Measurements from ENCODE around the gene PLIN4.

Gene PLIN4

DNA sequence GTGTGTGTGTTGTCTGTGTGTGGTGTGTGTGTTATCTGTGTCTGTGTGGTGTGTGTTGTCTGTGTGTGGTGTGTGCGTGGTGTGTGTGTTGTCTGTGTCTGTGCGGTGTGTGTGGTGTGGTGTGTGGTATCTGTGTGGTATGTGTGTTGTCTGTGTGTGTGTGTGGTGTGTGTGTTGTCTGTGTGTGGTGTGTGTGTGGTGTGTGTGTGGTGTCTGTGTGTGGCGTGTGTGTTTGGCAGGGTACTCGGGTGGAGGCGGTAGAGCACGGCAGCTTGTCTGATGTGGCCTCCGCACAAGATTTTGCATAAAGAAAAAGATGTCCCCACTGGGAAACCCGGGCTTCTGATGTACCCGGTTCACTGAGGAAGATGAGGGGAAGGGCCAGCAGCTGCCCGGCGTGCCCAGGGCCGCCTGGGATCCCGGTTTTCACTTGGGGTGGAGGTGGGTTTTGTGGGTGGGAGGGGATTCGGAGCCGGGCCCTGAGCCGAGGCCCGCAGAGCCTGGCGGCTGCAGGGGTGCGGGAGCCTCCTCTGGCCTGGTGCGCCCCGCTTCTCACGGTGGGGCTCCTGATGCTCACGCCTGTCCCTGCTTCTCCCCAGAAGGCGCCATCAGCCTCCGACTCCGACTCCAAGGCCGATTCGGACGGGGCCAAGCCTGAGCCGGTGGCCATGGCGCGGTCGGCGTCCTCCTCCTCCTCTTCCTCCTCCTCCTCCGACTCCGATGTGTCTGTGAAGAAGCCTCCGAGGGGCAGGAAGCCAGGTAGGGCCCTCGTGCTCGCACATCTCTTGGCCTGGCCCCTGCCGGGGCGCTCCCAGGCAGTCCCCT, 25.0 kb downstream of the PLIN4 start:
- no peak for FAIRE-seq
- no peak for DNase-seq (ENCODE audit: insufficient read length, low spot score)

DNA sequence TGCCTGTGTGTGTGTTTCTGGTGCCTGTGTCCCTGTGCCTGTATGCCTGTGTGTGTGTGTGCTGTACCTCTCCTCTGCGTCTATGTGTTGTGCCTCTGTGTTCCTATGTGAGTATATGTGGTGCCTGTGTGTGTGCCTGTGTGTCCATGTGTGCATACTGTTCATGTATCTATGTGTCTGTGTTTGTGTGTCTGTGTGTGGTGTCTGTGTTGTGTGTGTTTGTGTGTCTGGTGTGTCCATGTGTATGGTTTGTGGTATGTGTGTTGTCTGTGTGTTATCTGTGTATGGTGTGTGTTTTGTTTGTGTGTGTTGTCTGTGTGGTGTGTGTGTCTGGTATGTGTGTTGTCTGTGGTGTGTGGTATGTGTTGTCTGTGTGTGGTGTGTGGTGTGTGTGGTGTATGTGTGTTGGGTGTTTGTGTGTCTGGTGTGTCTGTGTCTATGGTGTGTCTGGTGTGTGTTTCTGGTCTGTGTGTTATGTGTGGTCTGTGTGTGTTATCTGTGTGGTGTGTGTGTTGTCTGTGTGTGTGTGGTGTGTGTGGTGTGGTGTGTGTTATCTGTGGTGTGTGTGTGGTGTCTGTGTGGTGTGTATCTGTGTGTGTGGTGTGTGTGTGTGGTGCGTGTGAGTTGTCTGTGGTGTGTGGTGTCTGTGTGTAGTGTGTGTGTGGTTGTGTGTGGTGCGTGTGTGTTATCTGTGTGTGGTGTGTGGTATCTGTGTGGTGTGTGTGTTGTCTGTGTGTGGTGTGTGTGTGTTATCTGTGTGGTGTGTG, 25.8 kb downstream of the PLIN4 start:
- FAIRE-seq: no peak
- no peak for DNase-seq (ENCODE audit: insufficient read length, low spot score)

DNA sequence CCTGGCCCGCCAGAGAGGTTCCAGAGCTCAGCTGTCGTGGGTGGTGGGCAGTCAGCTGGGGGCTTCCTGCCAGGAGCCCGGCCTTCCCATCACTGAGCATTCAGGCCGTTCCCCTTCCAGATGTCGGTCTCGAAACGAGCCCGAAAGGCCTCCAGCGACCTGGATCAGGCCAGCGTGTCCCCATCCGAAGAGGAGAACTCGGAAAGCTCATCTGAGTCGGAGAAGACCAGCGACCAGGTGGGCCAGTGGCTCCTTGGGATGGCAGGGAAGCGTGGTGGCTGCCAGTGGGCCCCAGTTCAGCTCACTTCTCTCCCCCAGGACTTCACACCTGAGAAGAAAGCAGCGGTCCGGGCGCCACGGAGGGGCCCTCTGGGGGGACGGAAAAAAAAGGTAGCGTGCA, 26.8 kb downstream of the PLIN4 start:
- no peak for DNase-seq (ENCODE audit: insufficient read length, low spot score)
- FAIRE-seq: no peak

DNA sequence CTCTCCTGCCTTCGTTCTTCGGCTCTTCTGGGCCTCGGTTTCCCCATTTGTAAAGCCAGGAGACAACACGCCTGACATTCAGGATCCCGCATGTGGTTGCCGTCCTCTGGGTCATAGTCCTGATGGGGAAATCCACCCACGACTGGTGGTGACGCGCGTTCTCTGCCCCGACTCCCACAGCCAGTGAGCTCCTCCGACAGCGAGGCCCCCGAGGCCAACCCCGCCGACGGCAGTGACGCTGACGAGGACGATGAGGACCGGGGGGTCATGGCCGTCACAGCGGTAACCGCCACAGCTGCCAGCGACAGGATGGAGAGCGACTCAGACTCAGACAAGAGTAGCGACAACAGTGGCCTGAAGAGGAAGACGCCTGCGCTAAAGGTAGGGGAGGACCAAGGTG, 29.8 kb downstream of the PLIN4 start:
- DNase-seq (ENCODE audit: insufficient read length, low spot score) (no peak), FAIRE-seq (no peak)

- DNase-seq (ENCODE audit: insufficient read length, low spot score) (no peak), FAIRE-seq (no peak)
Observed at GRCh38 chr19:4487572-4487971, 30.7 kb downstream of the PLIN4 start.

- FAIRE-seq: no peak
- DNase-seq (ENCODE audit: insufficient read length, low spot score): no peak
Observed at GRCh38 chr19:4483385-4483784, 34.9 kb downstream of the PLIN4 start.

- FAIRE-seq: no peak
Observed at GRCh38 chr19:4482721-4483364, 35.4 kb downstream of the PLIN4 start.

GRCh38 chr19:4477034-4477801, 41.1 kb downstream of the PLIN4 start:
- DNase-seq (ENCODE audit: insufficient read length, low spot score) (no peak), FAIRE-seq (no peak)

More at GRCh38 chr19:4482721-4483364, 35.4 kb downstream of the PLIN4 start:
- DNase-seq (ENCODE audit: insufficient read length, low spot score): no peak

DNA sequence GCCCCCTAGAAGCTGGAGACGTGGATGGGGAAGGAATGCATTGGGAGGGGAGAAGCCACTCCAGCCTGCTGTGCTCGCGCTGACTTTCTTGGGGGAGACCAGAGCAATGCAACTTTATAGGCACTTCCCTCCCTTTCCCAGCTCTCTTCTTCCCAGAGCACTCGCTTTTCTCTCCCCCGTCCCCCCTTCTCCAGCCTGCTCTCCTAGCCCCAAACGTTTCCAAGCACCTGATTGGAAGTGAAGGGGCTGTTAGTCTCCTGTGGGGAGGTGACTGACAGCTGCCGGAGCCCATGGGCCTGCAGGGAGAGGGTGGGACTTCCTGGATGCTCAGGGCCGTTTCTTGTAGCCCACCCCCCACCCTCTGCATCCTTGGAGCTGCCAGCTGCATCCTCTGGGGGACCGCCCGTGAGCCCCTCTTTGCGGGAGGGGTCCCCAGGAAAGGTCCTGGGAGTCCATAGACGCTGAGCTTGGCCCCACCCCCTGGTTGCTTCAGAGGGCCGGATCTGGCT, 43.7 kb downstream of the PLIN4 start:
- DNase-seq (ENCODE audit: insufficient read length, low spot score) (peak; percentile 78), FAIRE-seq (peak; percentile 79)

DNA sequence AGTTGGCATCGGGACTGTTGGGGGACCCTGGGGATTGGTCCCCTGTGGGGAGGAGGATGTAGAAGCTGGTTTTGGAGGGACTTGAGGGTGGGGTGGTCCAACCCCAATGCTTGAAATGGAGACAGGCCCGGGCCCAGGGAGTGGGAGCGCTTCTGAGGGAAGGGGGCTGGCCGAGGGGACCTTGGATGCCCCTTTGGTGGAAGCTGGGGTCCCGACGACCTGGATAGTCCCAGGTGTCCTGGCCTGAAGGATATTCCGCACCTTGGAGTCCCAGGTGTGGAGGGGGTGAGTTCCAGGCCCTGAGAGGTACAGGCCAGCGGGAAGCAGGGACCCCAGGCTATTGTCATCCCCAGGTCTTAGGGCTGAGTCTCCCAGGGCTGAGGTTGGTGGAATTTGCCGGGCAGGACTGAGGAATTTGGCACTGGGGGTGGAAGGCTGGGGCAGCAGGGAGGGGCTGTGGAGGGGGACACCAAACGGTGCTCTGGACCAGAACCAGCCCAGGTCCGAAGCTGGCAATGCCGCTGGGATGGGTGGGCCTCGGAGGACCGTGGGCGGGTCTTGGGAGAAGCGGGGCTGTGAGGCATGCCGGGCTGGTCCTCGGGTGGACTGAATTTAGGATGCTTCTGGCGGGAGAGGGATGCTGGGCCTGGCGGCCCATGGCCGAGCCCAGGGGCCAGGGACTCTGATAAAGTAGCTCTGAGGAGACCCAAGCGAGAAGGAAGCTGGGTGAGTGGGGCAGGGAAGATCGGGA, 44.3 kb downstream of the PLIN4 start:
- DNase-seq (ENCODE audit: insufficient read length, low spot score) (no peak), FAIRE-seq (no peak)

GRCh38 chr19:4473011-4473762, 45.1 kb downstream of the PLIN4 start:
- no peak for DNase-seq (ENCODE audit: insufficient read length, low spot score)
- FAIRE-seq: no peak

GRCh38 chr19:4472174-4472974, 45.9 kb downstream of the PLIN4 start, which contains the start of gene HDGFL2:
Gene HDGFL2 (plus strand): TSS chr19:4472297. CDS start chr19:4472351, 54 bp downstream.
- FAIRE-seq: no peak
- DNase-seq (ENCODE audit: insufficient read length, low spot score): peak; percentile 98

DNA sequence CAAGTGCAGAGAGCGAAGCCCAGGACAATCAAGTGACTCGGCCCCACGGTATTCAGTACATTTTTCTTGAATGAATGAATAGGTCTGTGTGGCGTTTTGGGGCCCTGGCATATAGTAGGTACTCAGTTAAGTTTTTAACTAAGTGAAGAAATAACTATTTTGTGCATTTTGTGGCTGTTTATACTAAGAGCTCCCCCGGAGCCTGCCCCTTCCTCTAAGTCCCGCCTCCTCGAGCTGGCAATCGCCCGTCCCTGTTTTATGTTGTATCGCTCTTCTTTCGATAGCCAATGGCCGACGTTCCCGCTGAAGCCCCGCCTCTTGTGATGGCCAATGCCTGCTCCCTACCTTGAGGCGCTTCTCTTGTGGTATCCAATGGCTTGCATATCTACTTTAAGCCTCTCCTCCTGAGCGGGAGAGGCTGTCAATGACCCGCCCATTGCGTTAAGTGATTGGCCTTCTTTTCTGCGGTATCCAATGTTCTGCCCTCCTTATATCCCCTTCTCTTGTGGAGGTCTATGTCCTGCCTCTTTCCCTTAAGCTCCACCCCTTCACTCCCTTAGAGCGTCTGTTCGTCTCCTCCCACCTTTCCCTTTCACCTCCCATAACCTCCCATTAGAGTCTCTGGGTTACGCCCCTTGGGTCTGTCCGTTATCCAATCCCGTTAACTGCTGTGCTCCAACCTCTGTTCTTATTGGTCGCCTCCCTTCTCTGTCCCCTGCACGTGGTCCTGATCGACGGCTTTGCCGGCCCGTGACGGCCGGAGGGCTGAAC, 46.7 kb downstream of the PLIN4 start:
- DNase-seq (ENCODE audit: insufficient read length, low spot score) (peak; percentile 90), FAIRE-seq (peak; percentile 100)

- FAIRE-seq: no peak
- DNase-seq (ENCODE audit: insufficient read length, low spot score): no peak
Observed at GRCh38 chr19:4467835-4468234, 50.5 kb downstream of the PLIN4 start.

- DNase-seq (ENCODE audit: insufficient read length, low spot score) (no peak), FAIRE-seq (no peak)
Observed at GRCh38 chr19:4464815-4465581, 53.3 kb downstream of the PLIN4 start.

GRCh38 chr19:4457654-4458395, 60.5 kb downstream of the PLIN4 start, which contains the start of gene UBXN6:
Gene UBXN6 (minus strand): TSS chr19:4457794. CDS start chr19:4457697, 97 bp downstream.
- DNase-seq (ENCODE audit: insufficient read length, low spot score): peak; percentile 97
- FAIRE-seq: peak; percentile 100
